Activated CD4-positive, alpha-beta T cell treated with anti-CD3 and anti-CD28 coated beads, Interleukin-2, Interleukin-4, amounts not matched to agents 100 ng/mL and 50 ng/mL, durations not matched to agents 16 hours and 8 hours (primary cell): Measurements from ENCODE around the gene CNBP.

Source experiments
- DNase-seq: peaks from one replicate; pipeline ENCODE4 v3.0.0-alpha.2; 2020; ENCODE audit warnings: low spot score

CNBP gene

DNA sequence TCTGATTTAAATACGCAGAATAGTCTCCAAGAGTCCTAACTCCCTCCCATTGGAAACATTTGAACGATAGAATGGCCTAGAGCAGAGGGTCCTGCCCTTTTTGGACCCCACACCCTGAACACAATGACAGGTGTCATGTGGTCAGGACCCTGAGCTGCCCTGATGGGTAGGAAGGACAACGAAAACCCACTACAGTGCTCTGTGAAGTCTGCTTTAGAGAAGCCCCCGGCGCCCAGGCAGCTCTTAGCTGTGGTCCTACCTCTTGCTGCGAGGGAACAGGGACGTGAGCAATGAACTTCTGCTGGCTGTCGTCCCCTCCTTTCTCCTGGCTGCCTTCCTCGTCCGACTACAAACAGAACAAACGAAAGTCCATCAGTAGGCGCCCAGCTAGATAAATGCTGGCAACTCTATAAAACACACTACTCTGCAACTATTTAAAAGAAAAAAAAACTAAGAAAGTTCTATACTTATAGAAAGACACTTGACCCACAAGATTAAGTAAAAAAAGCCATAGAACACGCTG lies 53.3 kb downstream of the CNBP start:
- no peak for DNase-seq

DNA sequence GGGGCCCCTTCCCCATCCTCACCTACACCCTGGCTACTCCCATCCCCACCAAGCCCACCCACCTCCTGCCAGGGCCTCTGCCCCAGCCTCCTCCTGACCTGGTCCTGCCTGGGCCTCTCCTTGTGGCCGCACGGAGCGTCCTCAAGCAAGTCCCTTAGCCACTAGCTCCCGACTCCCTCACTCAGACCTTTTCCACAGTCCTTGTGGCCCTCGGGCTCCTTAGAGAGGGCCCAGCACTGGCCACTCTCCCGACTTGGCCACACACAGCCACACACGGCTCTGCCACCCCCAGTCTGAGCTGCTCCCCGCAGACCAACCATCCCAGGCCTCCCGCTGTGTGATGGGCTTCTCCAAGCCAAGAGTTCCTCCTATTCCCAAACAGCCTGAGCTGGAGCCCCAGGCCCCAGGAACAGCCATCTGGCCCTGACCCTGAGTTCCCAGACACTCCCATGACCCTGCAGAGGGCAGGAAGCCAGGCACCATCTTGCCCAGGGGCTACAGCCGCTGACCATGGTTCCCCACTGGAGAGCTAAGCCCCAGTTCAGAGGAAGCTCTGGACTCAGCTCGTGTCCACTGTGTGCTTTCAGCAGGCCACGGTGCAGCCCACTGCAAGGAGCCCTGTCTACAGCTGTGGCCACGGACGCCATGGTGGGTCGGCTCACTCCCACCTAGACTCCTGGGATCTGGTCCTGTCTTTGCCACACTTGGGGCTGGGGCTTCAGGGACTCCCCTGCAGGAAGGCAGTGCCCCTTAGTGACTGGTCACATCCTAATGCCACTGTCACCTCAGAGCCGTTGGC lies 55.1 kb downstream of the CNBP start:
- no peak for DNase-seq

DNA sequence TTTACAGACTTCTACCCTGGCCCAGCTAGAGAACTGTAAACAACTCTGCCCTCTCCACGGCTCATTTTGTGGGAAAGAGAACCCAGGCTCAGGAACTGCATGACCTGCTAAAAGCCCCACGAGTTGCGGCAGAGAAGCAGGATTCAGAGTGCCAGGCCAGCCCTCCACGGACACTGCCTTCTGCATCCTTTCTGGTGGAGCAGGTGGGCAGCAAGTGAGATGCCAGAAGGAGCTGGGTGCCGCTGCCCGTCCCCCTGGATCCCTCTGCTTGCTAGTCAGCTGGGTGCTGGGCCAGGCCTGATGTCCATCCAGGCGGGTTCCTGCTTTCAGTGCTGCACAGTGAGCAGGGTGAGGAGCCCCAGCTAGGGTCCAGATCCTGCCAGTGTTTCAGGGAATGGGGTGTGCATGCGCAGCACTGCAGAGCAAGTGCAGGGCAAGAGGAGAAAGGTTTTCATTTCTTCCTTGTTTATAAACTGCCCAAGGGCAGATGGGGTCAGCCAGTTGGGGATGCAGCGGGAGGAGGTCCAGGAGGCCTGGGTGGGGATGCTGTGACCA lies 56.9 kb downstream of the CNBP start:
- DNase-seq: no peak

DNA sequence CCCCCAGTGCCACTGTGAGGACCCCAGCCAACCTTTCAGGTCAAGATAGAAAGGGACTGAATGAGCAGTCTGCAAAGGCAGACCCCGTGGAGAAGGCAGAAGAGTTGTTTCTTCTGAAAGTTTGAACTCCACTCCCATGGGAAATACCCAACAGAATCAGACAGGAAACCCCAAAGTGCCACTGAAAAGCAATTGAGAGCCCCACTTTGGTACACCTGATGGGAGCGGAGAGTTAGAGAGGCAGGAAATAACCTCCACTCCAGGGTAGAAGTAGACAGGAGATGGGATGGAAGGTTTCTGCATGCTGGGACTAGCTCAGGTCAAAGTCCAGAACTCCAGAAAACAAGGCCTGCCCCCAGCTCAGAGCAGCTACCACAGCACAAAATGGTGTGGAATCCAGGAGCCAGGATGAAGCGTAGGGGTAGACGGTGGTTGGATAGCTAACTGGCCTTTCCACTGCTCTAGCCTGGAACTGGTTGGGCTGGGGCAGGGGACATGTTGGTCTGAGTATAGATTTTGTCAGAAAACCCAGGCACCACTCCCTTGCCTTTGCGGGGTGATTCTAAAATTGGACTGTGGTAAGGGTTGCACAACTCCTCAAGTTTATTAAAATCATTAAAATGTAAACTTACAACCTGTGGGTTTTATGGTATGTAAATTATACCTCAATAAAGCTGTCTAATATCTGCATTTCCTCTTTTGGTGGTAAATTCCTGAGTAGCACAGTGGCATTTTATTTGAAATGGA lies 60.2 kb downstream of the CNBP start:
- DNase-seq: no peak

DNA sequence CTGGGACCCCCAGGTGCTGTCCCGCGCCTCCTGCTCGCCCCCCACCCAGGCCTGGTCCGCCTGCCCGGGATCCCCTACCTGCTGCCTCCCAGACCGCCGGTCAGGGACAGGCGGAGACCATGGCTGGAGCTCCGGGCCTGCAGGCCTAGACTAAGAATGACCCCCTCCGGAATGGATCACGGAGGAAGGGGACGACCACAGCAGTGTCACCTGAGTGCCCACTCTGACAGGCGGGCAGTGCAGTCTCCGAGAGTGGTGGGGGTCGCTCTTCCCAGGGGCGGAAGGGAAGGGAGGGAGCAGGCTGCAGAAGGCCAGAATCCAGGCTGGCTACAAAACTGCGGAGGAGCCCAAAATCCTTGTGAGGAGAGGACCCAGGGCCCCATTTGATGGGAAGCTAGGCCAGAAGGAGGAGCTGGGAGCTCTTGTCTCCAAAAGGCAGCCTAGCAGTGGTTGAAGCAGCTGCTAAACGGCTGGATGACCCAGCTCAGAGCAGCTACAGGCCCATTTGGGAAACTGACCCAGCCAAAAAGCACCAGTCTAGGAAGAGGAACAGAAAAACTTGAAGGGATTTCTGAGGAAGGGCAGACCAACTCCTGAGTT lies 61.2 kb downstream of the CNBP start:
- no peak for DNase-seq

DNA sequence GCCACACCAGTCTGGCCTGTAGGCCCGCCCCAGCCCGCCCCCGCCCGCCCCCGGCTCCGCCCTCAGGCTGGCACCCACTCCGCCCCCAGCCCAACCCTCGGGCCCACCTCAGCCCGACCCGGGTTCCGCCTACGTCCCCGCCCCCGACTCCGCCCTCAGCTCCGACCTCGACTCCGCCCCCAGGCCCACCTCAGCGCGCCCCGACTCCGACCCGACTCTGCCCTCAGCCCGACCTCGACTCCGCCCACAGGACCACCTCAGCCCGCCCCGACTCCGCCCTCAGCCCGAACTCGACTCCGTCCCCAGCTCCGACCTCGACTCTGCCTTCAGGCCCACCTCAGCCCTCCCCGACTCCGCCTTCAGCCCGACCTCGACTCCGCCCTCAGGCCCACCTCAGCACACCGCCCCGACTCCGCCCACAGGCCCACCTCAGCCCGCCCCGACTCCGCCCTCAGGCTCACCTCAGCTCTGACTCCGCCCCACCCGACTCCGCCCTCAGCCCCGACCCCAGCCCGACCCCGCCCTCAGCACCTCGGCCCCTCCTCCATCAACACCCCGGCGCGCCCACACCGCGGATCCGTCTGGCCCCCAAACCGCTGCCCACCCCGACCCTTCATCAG lies 61.8 kb downstream of the CNBP start, which contains the start of gene RAB43:
TSS of gene RAB43 (minus strand) at position 13 of the 620 bp plus-strand sequence. CDS start 315 bp downstream, outside the sequence.
- peak; percentile 88 for DNase-seq

DNA sequence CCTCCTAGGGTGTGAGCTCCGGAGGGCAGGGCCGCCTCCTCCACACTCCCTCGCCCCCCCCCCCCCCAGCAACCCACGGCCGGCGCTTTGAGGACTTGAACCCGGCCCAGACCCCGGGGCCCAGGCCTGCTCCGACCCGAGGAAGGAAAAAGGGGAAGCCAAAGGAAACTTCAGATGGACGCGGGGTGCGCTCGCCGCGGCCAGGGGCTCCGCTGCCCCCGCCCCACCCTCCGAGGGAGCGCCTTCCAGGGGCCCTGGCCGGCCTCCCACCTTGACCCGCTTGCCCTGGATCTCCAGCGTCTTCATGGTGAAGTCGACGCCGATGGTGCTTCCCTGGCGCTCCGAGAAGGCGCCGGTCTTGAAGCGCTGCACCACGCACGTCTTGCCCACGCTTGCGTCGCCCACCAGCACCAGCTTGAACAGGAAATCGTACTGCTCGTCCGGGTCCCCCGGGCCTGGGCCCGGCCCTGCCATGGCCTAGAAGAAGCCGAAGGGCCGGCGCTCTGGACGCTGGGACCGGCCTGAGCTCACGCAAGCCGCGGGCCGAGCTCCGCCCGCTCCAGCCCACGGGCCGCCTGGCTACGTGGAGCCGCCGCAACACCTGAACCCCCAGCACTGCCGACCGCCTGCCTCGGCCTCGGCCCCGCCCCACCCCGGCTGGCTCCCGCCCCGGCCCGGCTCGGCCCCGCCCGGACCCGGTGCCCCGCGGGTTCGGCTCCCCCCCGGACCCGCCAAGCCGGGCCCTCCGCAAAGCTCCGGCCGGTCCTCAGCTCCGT lies 62.5 kb downstream of the CNBP start:
- DNase-seq: peak; percentile 39

DNA sequence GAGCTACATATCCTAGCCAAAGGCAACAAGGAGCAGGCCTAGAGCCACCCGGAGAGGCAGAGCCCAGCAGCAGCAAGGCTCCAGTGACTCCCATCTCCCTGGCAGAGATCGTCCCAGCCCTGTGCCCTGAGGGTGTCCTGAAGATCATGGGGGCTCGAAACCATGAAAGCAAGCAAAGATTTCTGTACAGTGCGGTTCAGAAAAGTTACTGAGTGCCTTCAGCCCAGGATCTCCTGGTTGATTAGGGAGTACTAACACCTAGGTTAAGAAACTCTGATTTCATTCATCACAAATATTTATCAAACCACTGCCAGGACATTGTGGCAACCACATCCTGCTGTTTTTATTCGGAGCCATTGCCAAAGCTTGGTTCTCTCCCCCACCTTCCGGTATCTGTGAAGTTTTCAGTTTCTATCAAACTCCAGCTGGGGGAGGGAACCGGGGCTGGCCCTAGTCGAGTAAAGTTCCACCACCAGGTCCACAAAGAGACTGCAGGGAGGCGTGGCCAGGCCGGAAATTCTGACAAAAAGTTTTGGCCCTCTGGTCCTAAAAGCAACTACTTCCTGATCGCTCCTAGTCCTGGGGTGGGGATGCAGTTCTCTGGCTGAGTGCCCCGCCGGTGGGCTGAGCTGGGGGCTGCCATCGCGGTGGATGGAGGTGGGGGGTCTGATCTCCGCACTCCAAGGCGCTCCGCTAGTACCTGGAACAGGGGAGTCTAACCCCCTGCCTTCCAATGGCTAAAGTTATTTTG lies 63.3 kb downstream of the CNBP start:
- peak; percentile 97 for DNase-seq

DNA sequence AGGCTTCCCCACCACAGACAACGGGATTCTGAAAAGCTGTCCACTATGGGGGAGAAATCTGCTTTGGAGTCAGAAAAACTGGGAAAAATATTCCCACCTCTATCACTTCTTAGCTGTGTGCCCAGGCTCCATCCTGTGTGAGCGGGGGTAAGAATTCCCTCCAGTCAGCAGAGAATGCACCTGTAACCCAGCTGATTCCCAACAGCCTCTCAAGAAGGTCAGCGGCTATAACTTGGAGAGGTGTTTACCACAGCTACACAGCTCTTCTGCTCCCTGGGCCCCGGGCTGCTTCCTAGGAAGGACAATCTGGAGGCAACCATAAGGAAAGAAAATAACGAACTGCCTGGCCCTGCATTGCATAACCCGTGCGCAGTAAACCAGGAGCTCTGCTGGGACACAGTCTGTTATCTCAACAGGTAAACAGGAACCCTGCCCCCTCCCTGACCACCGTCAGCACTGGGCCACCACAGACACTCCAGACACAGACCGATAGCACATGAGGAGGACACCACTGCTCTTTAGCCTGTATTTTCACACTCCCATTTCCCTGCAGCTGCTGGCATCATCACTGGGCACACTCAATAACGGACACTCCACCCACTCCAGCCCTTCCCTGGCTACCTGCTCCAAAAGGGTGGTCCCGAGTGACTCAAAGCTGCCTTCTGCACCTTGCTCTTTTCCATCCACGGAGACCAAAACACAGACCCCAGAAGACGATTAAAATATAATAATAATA lies 64.2 kb downstream of the CNBP start:
- DNase-seq: peak; percentile 19

DNA sequence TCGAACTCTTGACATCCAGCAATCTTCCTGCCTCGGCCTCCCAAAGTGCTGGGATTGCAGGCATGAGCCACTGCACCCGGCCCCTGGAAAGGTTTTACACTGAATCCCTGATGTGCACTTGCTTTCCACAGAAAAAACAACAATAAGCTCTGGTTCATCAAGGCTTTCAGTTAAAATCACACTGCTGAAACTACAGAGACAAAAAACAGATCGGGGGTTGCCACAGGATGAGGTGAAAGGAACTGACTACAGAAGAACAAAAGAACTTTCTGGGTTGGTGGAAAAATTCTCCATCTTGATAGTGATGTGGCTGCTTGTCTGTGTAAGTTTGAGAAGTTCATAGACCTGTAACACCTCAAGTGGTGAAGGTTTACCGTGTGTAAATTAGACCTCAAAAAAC lies 65.0 kb downstream of the CNBP start:
- peak; percentile 65 for DNase-seq
